ENCODE results near the gene HOXC13.

HOXC13 gene

DNA sequence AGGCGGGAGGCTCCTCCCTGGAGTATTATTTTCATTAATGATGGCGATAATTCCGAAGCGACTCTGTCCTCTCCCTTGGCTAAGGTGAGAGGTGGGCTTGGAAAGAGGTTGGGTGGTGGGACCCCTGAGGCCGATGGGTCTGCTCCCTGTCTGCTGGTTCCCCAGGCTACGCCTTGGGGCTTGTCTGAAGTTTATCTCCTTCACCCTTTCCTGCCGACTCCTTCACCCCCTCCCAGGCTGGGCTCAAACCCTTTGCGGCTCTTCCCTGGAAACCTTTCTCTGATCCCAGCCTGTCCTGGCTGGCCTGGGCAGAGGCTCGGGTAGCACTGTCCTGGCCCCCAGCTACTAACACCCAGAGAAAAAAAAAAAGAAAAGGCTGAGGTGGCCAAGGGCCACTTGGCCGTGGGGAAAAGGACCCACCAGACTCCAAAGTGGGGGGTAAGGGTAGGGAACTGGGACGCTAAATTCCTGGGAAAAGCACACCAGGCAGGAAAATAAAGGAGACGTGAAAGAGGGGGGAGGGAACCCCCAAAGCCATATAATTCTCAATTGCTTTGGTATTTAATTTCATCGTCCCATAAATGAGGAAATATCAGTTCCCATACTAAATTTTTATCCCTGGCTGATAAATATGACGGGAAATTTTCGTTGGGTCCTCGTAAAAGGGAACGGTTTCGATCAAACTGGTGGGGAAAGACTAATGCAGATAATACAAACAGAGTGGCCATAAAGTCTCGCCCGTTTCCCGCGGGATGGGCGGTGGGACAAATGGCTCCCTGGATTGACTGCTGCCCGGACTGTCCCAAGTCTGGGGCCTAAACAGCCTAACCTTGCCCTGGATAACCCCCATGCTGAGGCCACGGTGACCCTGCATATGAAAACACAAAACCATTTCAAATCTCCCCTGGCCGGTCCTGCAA, 44.3 kb downstream of the HOXC13 start:
- no peak for DNase-seq

GRCh38 chr12:53983568-53983949, 44.9 kb downstream of the HOXC13 start:
- DNase-seq, result no peak

DNA sequence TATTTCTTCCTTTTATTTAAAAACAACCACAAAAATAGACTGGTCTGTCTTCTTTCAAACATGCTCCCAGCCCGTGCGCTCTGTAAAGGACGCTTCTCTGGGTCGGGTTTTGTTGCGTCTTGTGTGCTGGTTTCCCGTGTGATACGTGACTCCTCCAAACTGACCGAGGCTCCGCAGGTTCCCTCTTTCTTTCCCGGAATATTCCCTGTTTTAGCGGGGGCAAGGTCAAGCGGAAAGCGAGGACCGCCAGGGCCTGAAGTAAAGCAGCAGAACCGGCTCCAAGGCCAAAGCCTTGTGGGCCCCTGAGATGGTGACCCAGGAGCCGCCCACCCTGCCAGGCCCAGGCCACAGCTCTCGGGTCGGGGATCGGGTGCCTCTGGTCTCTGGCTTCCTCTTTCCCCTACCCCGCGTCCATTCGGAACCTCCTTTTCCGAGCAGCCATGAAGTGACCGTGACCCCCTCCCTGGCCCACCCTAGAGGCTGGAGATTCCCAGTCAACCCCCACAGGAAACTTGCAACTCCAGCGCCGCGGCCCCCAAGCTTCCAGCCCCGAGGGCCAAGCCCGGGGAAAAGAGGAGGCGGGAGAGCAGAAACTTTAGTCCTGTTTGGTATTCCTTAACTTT, 45.4 kb downstream of the HOXC13 start:
- DNase-seq, result no peak

- DNase-seq, result peak; percentile 48
Measured at GRCh38 chr12:53984901-53985691, 46.5 kb downstream of the HOXC13 start, which contains the start of gene HOXC10. TSS of gene HOXC10 (plus strand) at chr12:53985146. CDS start at chr12:53985260, 114 bp downstream.

GRCh38 chr12:53985692-53985993, 47.0 kb downstream of the HOXC13 start:
- DNase-seq, result no peak

DNA sequence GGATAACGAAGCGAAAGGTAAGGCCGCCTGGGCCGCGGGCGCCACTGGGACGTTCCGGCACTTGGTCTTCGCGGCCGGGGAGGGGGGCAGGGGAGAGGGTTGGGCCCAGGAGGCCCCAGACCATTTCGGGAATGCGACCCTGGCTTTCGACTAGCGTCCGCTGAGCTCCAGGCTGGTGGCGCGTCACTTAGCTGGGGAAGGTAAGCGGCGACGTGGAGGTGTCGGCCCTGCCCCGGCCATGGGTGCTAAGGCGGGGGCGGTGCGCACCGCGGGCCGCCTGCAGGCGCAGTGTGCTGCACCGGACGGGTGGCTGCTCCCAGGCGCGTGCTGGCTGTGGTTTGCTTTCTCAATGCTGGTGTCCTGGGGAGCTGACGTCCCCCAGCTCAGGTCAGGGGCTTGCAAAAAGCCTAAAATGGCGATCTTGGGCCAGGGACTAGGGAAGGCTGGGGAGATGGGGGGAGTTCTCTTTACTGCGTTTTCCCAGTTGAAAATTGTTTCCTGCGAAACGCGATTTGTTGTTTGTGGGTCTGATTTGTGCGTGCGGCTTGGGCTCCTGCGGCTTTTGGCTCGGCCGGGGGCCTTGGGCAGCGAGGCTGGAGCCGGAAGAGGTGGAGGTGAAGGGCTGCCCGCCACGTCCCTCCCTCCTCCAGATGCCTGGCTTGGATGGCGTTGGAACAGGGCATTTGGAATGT, 47.5 kb downstream of the HOXC13 start:
- DNase-seq, result no peak

DNA sequence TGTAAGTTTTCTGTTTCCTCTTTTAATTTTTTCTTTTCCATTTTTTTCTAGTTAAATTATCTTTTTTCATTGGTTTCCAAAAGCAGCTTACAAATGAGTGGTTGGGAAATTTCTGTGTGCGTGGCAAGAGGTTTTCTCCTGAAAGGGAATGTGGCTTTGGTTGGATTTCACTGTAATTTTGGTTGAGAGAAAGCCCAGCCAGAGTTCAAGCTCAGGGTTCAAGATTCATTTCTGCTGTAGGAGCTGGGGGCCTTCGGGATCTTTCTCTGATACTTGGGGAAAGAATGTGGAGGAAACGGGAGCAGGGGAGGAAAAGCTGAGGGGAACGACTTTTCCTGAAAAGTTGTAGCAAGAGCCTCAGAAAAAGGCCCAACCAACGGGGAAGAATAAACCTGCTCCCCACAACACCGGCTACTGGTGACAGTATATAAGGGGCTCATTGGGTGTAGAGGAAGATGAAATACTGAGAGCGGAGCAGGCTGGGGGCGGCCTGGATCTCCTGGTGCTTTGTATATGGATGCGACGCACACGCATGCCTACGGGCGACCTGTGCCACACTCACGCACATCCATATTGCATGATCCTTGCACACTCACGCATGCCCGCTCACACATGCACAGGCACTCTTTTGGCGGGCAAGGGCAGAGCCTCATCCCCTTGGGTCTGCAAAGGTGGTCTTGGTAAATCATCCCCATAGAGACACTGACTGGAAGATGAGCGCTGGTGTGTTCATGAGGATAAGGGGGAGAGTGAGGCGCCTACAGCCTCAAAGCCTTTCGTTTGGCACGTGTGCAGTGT, 48.3 kb downstream of the HOXC13 start:
- no peak for DNase-seq

DNA sequence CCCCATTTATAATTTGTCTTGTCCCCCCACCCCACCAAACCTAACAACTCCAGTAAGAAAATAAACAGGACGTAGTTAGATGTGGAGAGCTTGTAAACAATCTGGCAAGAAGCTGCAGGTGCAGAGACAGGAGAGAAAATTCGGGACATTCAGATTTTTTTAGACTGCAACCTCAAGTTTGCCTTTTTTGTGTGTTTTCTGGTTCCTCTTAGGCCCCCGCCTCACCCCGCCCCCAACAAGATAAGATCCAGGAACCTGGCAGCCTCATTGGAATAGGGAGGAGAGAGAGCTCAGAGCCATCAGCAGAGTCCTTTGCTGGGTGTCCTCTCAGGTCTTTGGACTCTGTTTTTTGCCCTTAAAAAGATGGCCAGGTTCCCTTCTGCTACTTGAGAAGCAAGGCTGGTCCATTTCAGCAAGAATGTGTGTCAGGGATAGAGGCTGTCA, 49.2 kb downstream of the HOXC13 start:
- no peak for DNase-seq

DNA sequence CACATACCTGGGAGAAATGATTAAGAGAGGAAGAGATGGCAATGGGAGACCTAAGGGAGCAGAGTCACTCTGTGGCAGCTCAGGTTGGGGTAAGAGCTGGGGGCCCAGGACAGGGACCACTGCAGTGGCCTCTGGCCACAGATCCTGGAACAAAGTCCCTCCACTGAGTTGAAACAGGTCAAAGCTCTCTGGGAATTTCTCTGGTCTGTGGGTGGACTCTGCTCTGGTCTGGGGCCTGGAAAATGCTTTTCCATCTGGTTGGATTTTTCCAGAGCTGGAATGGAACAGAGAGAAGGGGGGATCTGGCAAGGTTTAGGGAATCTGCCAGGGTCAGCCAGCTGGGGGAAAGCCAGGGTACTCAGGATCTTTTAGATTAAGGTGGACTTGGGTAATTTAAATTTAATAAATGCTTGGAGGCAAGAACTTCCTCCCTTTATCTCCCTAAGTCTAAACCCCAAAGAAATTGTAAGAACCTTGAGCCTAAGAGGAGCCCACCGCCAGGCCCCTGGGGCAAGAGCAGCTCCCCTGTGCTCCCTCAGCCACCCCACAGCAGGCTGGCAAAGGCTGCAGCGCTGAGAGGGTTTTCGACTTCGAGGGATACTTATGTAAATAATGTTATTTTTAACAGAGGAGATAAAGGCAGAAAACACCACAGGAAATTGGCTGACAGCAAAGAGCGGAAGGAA, 50.1 kb downstream of the HOXC13 start:
- no peak for DNase-seq

GRCh38 chr12:53989227-53990113, 50.8 kb downstream of the HOXC13 start:
- peak; percentile 19 for DNase-seq

GRCh38 chr12:53990311-53991076, 51.9 kb downstream of the HOXC13 start:
- DNase-seq, result no peak

DNA sequence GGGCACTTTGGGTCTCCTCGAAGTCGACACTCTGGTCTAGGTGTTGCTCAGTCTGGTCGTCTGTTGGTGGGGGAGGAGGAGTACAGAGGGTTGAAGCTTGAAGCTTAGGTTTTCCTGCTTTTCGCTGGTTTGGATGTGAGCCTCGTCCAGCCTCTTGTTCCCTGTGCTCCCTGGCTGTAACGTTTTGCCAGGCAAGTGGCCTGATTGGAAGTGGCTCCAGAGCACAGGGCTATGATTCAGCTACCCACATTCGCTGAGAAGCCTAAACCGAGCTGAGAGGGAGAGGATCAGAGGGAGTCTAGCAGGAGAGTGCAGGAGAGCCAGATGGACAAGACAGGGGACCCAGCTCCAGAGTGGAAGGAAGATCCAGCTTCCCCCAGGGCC, 52.4 kb downstream of the HOXC13 start:
- DNase-seq, result no peak

DNA sequence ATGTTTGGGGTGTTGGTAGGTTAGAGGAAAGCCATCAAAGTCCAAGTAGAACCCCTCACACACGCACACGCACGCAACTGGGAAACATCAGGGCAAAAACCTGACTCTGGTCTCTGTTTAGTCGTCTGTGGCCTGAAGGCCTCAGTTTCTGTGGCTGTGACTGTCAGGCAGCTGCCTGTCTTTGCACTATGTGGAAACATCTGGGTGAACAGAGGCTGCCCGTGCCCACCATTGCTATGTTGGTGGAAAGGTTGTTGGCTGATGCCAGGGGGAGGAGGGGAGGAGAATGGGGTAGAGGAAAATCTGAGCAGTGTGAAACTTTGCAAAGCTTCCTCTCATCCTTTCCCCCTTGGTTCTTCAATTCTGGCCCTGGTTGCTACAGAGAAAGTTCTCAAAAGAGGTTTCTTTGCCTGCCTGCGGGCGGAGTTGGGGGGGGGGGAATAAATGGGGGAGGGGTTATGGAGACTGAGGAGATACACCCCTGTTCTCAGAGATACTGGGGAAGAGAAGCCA, 53.8 kb downstream of the HOXC13 start:
- DNase-seq, result no peak

- DNase-seq, result no peak
Measured at GRCh38 chr12:53993162-53994008, 54.8 kb downstream of the HOXC13 start.

DNA sequence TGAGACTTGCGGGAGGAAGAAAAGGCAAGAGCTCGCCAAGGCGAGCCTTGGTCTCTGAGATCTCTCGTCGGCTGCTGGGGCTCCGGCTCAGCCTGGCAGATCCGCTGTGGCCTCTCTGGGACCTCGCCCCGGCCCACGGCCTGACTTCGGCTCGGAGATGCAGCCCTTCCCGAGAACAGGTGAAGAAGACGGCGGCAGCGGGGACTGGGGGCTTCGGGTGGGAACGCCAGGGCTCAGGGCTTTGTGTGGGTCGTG, 55.3 kb downstream of the HOXC13 start:
- DNase-seq, result no peak

GRCh38 chr12:53994264-53995001, 55.8 kb downstream of the HOXC13 start:
- DNase-seq, result no peak

GRCh38 chr12:53995002-53995377, 56.4 kb downstream of the HOXC13 start:
- no peak for DNase-seq

Measured in NCI-H1436 (cell line).